Measurements from ENCODE around the gene OSBP2.
A peak's percentile ranks its signal among the peaks of the same experiment; 100 is the strongest.

OSBP2 gene

DNA sequence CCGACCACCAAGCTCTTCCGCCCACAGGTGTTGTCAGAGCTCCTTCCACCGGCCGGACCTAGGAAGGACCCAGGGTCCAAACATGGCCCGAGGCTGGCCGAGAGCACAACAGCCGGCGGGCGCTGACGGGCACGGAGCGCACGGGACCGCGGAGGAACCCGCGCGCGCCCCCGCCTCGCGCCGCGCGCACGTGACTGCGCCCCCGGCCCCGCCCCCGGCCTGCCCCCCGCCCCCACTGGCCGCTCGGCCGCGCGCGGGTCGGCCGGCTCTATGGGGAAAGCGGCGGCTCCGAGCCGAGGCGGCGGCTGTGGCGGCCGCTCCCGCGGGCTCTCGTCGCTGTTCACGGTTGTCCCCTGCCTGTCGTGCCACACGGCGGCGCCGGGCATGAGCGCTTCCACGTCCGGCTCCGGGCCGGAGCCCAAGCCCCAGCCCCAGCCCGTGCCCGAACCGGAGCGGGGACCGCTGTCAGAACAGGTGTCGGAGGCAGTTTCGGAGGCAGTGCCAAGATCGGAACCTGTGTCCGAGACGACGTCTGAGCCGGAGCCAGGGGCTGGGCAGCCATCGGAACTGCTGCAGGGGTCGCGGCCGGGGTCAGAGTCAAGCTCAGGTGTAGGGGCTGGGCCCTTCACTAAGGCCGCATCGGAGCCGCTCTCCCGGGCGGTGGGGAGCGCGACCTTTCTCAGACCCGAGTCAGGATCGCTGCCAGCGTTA, at the start of gene OSBP2:
TSS of gene OSBP2 (plus strand) at position 235 of the 711 bp plus-strand sequence. CDS start at position 271, 36 bp downstream.
- CTCF ChIA-PET = interaction anchor here (1.2 to 4.9 kb wide), 3 partner anchors 48 to 60 kb away, joined by 3 to 19 read pairs (median 7); no protein-coding TSS in a partner anchor
- no peaks in the 10 kb centered on the region for H3K36me3 Mint-ChIP-seq
- DNase-seq = peak; percentile 51
- H3K27ac Mint-ChIP-seq = no peak within 1 kb of the TSS
- H3K4me1 Mint-ChIP-seq = peaks cover 13% of the 10 kb centered on the region
- H3K4me3 Mint-ChIP-seq = peak within 1 kb of the TSS; percentile 89
- H3K27me3 Mint-ChIP-seq = peaks cover 46% of the 10 kb centered on the region
- H3K9me3 Mint-ChIP-seq = no peaks in the 10 kb centered on the region

DNA sequence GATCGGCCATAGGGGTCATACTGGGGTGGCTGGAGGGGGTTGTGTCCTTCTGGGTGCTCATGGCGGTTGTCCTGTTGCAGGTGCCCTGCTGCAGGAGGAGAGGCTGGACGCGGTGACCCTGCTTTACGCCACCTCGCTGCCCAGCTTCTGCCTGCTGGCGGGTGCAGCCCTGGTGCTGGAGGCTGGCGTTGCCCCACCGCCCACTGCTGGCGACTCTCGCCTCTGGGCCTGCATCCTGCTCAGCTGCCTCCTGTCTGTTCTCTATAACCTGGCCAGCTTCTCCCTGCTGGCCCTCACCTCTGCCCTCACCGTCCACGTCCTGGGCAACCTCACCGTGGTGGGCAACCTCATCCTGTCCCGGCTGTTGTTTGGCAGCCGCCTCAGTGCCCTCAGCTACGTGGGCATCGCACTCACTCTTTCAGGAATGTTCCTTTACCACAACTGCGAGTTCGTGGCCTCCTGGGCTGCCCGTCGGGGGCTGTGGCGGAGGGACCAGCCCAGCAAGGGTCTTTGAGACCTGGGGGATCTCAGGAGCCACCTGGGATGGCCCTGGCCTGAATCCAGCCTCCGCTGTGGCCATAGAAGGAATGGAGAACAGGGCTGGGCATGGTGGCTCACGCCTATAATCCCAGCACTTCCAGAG, 48.0 kb upstream of the OSBP2 start:
- Mint-ChIP-seq H3K27me3 (no peaks in the 10 kb centered on the region), H3K9me3 (no peaks in the 10 kb centered on the region), H3K36me3 (no peaks in the 10 kb centered on the region), H3K4me1 (peaks cover 32% of the 10 kb centered on the region), H3K27ac (no peak overlapping the region), H3K4me3 (no peak overlapping the region)
- DNase-seq = no peak
- CTCF ChIA-PET = interaction anchor here (0.7 to 3.3 kb wide), 3 partner anchors 13 to 108 kb away, joined by 3 to 14 read pairs (median 6); no protein-coding TSS in a partner anchor

DNA sequence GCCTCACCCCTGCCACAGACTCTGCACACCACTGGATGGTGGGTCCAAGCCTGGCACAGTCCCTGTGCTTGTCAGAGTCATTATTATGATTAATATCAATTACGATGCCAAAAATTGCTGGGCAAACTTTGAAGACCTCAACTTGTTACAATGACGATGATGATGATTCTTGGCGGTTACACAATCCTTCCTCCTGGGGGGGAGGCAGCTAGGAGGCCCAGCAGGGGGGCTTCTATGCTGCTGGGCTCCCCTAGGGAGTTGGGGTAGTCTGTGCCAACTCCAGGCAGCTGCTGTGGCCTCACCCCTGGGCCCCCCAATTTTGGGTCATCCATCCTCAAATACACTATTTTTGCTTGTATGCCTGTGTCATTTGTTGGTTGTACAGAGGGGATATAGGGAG, 47.1 kb upstream of the OSBP2 start:
- CTCF ChIA-PET = interaction anchor here (1.0 to 1.3 kb wide), 2 partner anchors 13 to 96 kb away, joined by 3 read pairs; no protein-coding TSS in a partner anchor
- DNase-seq = no peak
- Mint-ChIP-seq H3K4me3 (no peak overlapping the region), H3K27me3 (no peaks in the 10 kb centered on the region), H3K9me3 (no peaks in the 10 kb centered on the region), H3K27ac (no peak overlapping the region), H3K36me3 (no peaks in the 10 kb centered on the region), H3K4me1 (peaks cover 40% of the 10 kb centered on the region)

- no peak for DNase-seq
These were observed 45.8 kb upstream of the OSBP2 start for GRCh38 chr22:30648825-30649224.

DNA sequence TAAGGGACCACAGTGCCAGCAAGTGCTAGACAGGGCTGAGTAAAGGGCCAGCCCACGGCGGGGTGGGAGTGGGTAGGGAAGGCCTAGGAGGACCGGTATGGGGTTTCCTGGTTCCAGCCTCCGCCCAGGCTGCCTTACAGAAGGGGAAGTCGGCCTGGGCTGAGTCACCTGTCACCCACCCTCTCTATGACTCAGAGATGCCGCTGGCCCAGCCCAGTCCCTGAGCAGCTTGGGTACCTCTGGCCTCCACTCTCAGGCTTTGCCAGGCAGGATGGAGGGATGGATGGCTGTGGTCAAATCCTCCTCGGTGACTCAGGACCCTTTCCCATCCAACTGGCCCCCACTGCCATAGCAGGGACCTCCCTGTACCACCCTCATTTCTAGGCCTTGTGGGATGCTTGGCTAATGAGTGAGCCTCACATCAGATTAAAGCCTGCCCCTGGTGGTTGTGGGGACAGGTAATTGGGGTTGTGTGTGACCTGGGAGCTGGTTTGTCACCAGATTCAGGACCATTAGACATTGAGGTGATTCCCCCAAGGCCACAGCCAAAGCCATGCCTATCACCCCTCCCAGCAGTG, 45.2 kb upstream of the OSBP2 start:
- CTCF ChIA-PET = interaction anchor here (1.1 to 3.2 kb wide), 8 partner anchors 10 to 106 kb away, joined by 3 to 24 read pairs (median 4); partner anchors contain the start of genes DUSP18 and SLC35E4
- peak; percentile 77 for DNase-seq
- Mint-ChIP-seq H3K4me1 (peaks cover 31% of the 10 kb centered on the region), H3K27ac (peak overlapping the region; percentile 75), H3K36me3 (no peaks in the 10 kb centered on the region), H3K4me3 (no peak overlapping the region), H3K27me3 (no peaks in the 10 kb centered on the region), H3K9me3 (no peaks in the 10 kb centered on the region)

More at GRCh38 chr22:30648825-30649224, 45.8 kb upstream of the OSBP2 start:
- Mint-ChIP-seq H3K4me1 (peaks cover 35% of the 10 kb centered on the region), H3K27me3 (no peaks in the 10 kb centered on the region), H3K36me3 (no peaks in the 10 kb centered on the region), H3K4me3 (no peak overlapping the region), H3K9me3 (no peaks in the 10 kb centered on the region), H3K27ac (peak overlapping the region; percentile 75)
- CTCF ChIA-PET = interaction anchor here (1.1 to 3.2 kb wide), 6 partner anchors 12 to 106 kb away, joined by 3 to 24 read pairs (median 4); partner anchors contain the start of gene SLC35E4

GRCh38 chr22:30650508-30651116, 44.1 kb upstream of the OSBP2 start:
- Mint-ChIP-seq H3K36me3 (no peaks in the 10 kb centered on the region), H3K9me3 (no peaks in the 10 kb centered on the region), H3K4me3 (no peak overlapping the region), H3K4me1 (peaks cover 31% of the 10 kb centered on the region), H3K27me3 (no peaks in the 10 kb centered on the region), H3K27ac (no peak overlapping the region)
- CTCF ChIA-PET = interaction anchor here (1.1 to 3.2 kb wide), 5 partner anchors 10 to 104 kb away, joined by 3 to 24 read pairs (median 4); partner anchors contain the start of genes DUSP18 and SLC35E4
- DNase-seq = no peak

DNA sequence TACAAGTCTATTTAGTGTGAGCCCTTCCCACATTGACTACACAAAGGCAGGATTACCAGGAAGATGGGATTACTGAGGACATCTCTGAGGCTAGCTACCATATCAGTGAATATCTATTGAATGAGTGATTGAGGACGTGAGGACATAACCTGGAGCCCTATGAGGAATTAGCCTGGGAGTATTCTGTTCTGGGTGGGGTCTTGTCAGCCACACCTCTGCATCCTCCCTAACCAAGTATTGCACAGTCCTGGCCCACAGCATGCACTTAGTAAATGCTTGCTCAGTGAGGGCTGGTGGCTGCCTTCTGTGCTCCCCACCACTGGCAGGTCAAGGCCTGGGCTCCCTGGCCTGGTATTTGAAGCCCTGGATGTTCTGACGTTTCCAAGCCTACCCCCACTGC, 41.8 kb upstream of the OSBP2 start:
- no peak for DNase-seq
- no peaks in the 10 kb centered on the region for H3K9me3 Mint-ChIP-seq
- H3K4me3 Mint-ChIP-seq = no peak overlapping the region
- H3K27ac Mint-ChIP-seq = no peak overlapping the region
- CTCF ChIA-PET = no interaction called here
- H3K4me1 Mint-ChIP-seq = peaks cover 31% of the 10 kb centered on the region
- no peaks in the 10 kb centered on the region for H3K36me3 Mint-ChIP-seq
- H3K27me3 Mint-ChIP-seq = no peaks in the 10 kb centered on the region

DNA sequence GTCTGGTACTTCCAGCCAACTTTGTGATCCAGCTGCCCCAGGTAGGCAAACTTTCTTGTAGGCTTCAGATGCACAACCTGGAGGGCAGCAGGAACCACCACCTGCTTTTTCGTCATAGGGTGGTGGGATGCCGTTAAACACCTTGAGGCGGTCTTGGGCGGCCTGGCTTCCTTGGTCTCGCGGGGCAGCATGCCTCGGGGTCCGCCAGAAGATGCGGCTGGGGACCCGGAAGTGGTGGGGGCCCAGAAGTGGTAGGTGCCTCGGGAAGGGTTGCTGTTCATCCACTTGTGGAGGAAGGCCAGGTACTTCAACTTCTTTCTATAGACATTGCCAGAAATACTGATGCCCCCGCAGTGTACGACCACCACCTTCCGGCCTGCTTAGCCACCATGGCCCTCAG, 40.3 kb upstream of the OSBP2 start:
- CTCF ChIA-PET = no interaction called here
- Mint-ChIP-seq H3K9me3 (no peaks in the 10 kb centered on the region), H3K36me3 (no peaks in the 10 kb centered on the region), H3K4me1 (peaks cover 24% of the 10 kb centered on the region), H3K27me3 (no peaks in the 10 kb centered on the region), H3K27ac (no peak overlapping the region), H3K4me3 (no peak overlapping the region)
- no peak for DNase-seq

- no peak for DNase-seq
- CTCF ChIA-PET = interaction anchor here (1.4 kb wide), 1 partner anchor 100 kb away, joined by 4 read pairs; no protein-coding TSS in a partner anchor
- Mint-ChIP-seq H3K9me3 (no peaks in the 10 kb centered on the region), H3K27me3 (no peaks in the 10 kb centered on the region), H3K27ac (no peak overlapping the region), H3K4me3 (no peak overlapping the region), H3K36me3 (peaks cover 2% of the 10 kb centered on the region), H3K4me1 (peaks cover 17% of the 10 kb centered on the region)
These were observed 39.1 kb upstream of the OSBP2 start for GRCh38 chr22:30655532-30655931.

- DNase-seq = no peak
- no peak overlapping the region for H3K27ac Mint-ChIP-seq
- peaks cover 9% of the 10 kb centered on the region for H3K4me1 Mint-ChIP-seq
- no peak overlapping the region for H3K4me3 Mint-ChIP-seq
- no peaks in the 10 kb centered on the region for H3K27me3 Mint-ChIP-seq
- no peaks in the 10 kb centered on the region for H3K9me3 Mint-ChIP-seq
- CTCF ChIA-PET = no interaction called here
- peaks cover 18% of the 10 kb centered on the region for H3K36me3 Mint-ChIP-seq
These were observed 32.6 kb upstream of the OSBP2 start for GRCh38 chr22:30662040-30662439.

DNA sequence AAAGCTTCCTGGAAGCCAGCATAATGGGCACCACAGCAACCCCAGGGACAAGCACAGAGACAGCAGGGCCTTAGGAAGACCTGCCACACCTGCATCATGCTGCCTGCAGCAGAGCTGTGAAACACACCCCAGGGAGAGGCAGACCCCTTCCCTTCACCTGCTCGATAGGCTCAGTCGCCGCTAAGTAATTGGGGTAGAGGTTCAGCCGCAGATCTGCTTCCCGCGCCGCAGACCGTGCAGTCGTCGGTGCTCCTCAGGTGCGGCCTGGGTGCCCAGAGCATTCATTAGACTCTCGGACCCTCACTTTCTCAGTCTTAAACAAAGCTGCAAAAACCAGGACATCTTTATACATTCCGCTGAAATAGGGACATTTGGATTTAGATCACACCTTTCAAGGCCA, 29.9 kb upstream of the OSBP2 start:
- Mint-ChIP-seq H3K27me3 (peaks cover 12% of the 10 kb centered on the region), H3K9me3 (no peaks in the 10 kb centered on the region), H3K27ac (no peak overlapping the region), H3K4me3 (no peak overlapping the region), H3K4me1 (peaks cover 16% of the 10 kb centered on the region), H3K36me3 (peaks cover 18% of the 10 kb centered on the region)
- no peak for DNase-seq
- CTCF ChIA-PET = interaction anchor here (0.9 kb wide), 1 partner anchor 30 kb away, joined by 3 read pairs; no protein-coding TSS in a partner anchor

DNA sequence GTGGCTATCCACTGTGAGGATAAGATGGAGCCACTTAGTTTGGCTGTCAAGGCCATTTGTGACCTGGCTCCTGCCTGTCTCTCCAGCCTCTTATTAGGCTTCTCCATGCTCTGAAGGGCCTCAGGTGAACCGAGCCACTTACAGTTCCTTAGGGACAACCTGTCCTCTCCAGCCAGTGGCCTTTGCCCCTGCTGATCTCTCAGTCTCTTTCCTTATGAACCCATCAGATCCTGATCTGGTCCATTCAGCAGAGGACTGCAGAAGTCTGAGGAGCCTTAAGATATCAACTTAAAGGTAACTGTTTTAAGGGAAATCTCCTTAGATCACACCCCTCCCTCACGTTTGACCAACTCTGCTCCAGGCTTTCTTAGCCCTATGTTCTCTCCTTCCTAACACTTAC, 29.4 kb upstream of the OSBP2 start:
- H3K9me3 Mint-ChIP-seq = no peaks in the 10 kb centered on the region
- DNase-seq = no peak
- H3K27me3 Mint-ChIP-seq = peaks cover 13% of the 10 kb centered on the region
- H3K4me1 Mint-ChIP-seq = peaks cover 16% of the 10 kb centered on the region
- CTCF ChIA-PET = interaction anchor here (0.9 kb wide), 1 partner anchor 31 kb away, joined by 3 read pairs; no protein-coding TSS in a partner anchor
- no peak overlapping the region for H3K27ac Mint-ChIP-seq
- no peak overlapping the region for H3K4me3 Mint-ChIP-seq
- H3K36me3 Mint-ChIP-seq = peaks cover 16% of the 10 kb centered on the region

DNA sequence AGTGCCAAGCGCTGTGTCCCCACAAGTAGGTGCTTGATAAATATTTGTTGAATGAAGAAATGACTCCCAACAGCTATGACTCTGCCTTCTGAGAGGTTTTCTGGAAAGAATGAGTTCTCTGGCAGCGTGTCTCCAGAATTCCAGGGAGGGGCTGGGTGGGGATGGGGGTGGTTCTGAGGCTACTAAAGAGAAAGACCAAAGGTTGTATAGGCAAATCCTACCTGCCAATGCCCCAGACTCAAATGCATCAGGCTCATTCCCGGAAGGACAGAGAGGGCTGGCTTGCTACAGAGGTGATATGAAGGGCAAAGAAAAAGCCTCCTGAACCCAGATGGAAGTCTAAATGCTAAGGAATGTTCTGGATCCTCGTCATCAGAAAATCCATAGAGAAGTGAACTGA, 28.9 kb upstream of the OSBP2 start:
- H3K4me3 Mint-ChIP-seq = no peak overlapping the region
- peaks cover 16% of the 10 kb centered on the region for H3K4me1 Mint-ChIP-seq
- H3K27me3 Mint-ChIP-seq = peaks cover 18% of the 10 kb centered on the region
- peaks cover 16% of the 10 kb centered on the region for H3K36me3 Mint-ChIP-seq
- DNase-seq = no peak
- H3K27ac Mint-ChIP-seq = no peak overlapping the region
- no peaks in the 10 kb centered on the region for H3K9me3 Mint-ChIP-seq
- CTCF ChIA-PET = interaction anchor here (0.9 to 3.0 kb wide), 2 partner anchors 31 to 89 kb away, joined by 3 to 12 read pairs; no protein-coding TSS in a partner anchor

GRCh38 chr22:30667107-30667493, 27.6 kb upstream of the OSBP2 start:
- H3K4me1 Mint-ChIP-seq = peaks cover 16% of the 10 kb centered on the region
- H3K27me3 Mint-ChIP-seq = peaks cover 23% of the 10 kb centered on the region
- H3K27ac Mint-ChIP-seq = peak overlapping the region; percentile 80
- CTCF ChIA-PET = interaction anchor here (1.0 to 3.0 kb wide), 4 partner anchors 17 to 88 kb away, joined by 3 to 19 read pairs (median 8); partner anchors contain the start of gene SLC35E4
- H3K36me3 Mint-ChIP-seq = peaks cover 16% of the 10 kb centered on the region
- no peaks in the 10 kb centered on the region for H3K9me3 Mint-ChIP-seq
- no peak for DNase-seq
- H3K4me3 Mint-ChIP-seq = peak overlapping the region; percentile 97

Data from activated naive CD4-positive, alpha-beta T cell treated with anti-CD3 and anti-CD28 coated beads, Interleukin-2, amount 10 ng/mL, durations not matched to agents 7 days and 5 days (primary cell).